Neuron (in vitro differentiated cells): ENCODE measurements around the gene ZNF322.
A peak's percentile ranks its signal among the peaks of the same experiment; 100 is the strongest.
"Not testable (repeated sequence)": the region's sequence is repeated elsewhere in the genome, so short reads cannot be mapped to it uniquely, and the experiment has no call there.

Experiments
- H2AFZ ChIP-seq: one replicate; pipeline ENCODE4 v1.6.1; 2013; ENCODE audit warnings: low read depth, mild to moderate bottlenecking, inconsistent platforms, low read length, moderate library complexity
- H3K27me3 ChIP-seq: one replicate; pipeline ENCODE4 v1.6.1; 2013; ENCODE audit warnings: low read length; ENCODE audit not compliant: insufficient read depth
- H3K36me3 ChIP-seq: one replicate; pipeline ENCODE4 v1.6.1; 2013; ENCODE audit warnings: low read length; ENCODE audit not compliant: insufficient read depth
- H3K4me1 ChIP-seq: one replicate; pipeline ENCODE4 v1.6.1; 2013; ENCODE audit warnings: low read length; ENCODE audit not compliant: insufficient read depth
- H3K4me3 ChIP-seq: 2 replicates; pipeline ENCODE4 v1.5.1; 2013; ENCODE audit warnings: mild to moderate bottlenecking, low read length, moderate library complexity
- H3K9me3 ChIP-seq: one replicate; pipeline ENCODE4 v1.6.1; 2013; ENCODE audit warnings: low read length

The ZNF322 gene

GRCh38 chr6:26659042-26659999 lies at the start of gene ZNF322:
Gene ZNF322 (minus strand): TSS chr6:26659746. CDS start chr6:26638553, 21,193 bp downstream.
- H3K4me1 ChIP-seq = peaks cover 10% of the 10 kb centered on the region
- H3K4me3 ChIP-seq = peak within 1 kb of the TSS; percentile 96
- peaks cover under 1% of the 10 kb centered on the region for H3K9me3 ChIP-seq
- peaks cover 3% of the 10 kb centered on the region for H3K27me3 ChIP-seq
- peak within 1 kb of the TSS; percentile 83 for H2AFZ ChIP-seq
- H3K36me3 ChIP-seq = peaks cover 30% of the 10 kb centered on the region

DNA sequence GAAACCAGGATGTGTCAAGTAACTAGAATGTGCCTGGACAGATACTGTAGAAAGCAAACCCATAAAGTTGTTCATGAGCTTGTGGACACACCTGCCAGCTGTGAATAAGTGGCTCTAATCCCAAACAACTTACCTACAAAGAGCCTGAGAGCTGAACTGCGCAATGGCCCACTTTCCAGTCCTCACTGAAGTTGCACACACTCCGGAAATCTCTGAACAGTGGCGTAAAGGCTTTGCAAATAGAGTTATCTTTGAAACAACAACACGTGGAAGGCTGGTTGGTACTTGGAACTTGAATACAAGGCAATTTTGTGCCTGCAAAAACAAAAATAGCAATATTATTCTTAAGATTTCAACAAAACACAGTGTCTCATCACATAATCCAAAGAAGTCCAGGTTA lies 46.2 kb upstream of the ZNF322 start:
- H3K27me3 ChIP-seq, H3K4me1 ChIP-seq, H3K9me3 ChIP-seq, H3K36me3 ChIP-seq, H3K4me3 ChIP-seq, H2AFZ ChIP-seq: not testable (repeated sequence)

- not testable (repeated sequence) for H3K36me3 ChIP-seq, H3K4me3 ChIP-seq, H2AFZ ChIP-seq, H3K27me3 ChIP-seq, H3K9me3 ChIP-seq, H3K4me1 ChIP-seq
These were observed 45.8 kb upstream of the ZNF322 start for GRCh38 chr6:26705352-26705751.

DNA sequence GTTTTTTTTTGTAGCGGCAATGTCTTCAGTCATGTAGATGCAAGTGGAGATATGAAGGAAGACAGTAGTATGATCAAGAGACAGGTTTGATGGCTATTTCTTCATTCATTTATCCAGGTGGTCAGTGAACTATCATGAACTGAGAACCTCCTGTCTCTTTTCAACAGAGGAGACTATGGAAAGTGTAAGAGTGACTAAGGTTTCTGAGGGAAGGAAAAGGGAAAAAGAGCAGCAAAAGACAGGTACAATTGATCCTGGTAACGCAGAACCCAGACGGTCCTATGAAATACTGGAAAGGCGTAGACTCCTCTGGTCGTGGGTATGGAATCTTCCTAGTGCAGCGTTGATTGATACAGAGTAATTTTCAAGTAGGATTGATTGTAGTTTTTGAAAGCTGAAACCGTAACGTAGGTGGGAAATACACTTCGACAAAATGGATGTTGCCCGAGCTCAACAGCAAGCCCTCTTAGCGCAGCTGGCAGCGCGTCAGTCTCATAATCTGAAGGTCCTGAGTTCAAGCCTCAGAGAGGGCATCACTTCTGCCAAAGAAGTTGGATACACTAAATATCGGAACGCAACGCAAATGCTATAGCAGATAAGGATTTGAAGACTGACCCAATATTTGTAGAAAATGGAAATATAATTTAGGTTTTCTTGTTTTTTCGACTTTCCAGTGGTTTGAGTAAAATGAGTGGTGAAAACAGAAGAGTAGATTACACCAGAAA lies 41.6 kb upstream of the ZNF322 start:
- not testable (repeated sequence) for H3K4me3 ChIP-seq, H3K27me3 ChIP-seq, H3K9me3 ChIP-seq, H2AFZ ChIP-seq, H3K36me3 ChIP-seq, H3K4me1 ChIP-seq

- not testable (repeated sequence) for H3K4me3 ChIP-seq, H3K9me3 ChIP-seq, H2AFZ ChIP-seq, H3K4me1 ChIP-seq, H3K36me3 ChIP-seq, H3K27me3 ChIP-seq
These were observed 38.0 kb upstream of the ZNF322 start for GRCh38 chr6:26697496-26697895.

DNA sequence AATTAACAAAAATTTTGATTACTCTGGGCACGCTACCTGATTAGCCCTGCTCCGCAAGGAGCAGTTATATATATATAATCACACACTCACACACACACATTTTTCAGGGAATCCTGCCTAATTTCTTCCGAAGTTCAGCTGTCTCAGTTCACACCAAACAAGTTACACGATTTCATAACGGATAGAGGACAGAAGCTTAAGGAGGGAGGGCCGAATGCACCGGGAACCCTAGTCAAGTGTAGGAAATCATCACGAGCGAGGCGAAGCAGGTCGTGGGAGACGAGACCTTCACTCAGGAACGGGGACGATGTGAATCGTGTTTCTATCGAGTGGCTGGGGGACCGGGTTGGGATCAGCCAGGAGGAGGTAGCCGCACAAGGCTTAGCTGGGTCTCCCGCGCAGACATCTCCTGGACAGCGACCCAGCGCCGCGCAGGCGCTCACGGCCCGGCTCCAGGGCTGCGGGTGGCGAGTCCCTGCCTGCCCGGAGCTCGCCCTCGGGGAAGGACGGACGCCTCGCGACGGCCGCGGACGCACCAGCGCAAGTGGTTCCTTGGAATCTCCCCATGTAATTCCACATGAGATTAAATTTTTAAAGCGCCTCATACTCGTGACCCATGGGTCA lies 29.9 kb upstream of the ZNF322 start:
- not testable (repeated sequence) for H3K9me3 ChIP-seq, H3K27me3 ChIP-seq, H3K4me1 ChIP-seq, H3K4me3 ChIP-seq, H3K36me3 ChIP-seq, H2AFZ ChIP-seq

GRCh38 chr6:26682435-26683042 lies 23.0 kb upstream of the ZNF322 start:
- not testable (repeated sequence) for H3K4me3 ChIP-seq, H3K27me3 ChIP-seq, H3K9me3 ChIP-seq, H3K4me1 ChIP-seq, H2AFZ ChIP-seq, H3K36me3 ChIP-seq

- not testable (repeated sequence) for H3K9me3 ChIP-seq, H3K36me3 ChIP-seq, H3K4me1 ChIP-seq, H3K4me3 ChIP-seq, H2AFZ ChIP-seq, H3K27me3 ChIP-seq
These were observed 13.7 kb upstream of the ZNF322 start for GRCh38 chr6:26673287-26673686.

DNA sequence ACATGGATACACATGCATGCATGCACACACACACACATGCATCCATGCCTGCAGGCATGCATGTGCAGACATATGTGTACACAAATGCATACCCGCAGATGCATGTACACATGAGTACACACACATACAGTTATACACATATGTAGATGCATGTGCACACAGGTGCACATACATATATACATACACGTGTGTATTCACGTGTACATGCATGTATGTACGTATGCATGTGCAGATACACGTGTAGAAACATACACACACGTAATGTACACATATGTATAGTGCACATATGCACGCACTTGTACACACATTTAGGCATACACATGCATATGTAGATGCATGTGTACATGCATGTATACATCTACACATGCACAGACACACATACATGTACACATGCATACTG lies 11.0 kb upstream of the ZNF322 start:
- H2AFZ ChIP-seq, H3K27me3 ChIP-seq, H3K36me3 ChIP-seq, H3K4me1 ChIP-seq, H3K9me3 ChIP-seq, H3K4me3 ChIP-seq: not testable (repeated sequence)

- H3K36me3 ChIP-seq, H3K4me3 ChIP-seq, H2AFZ ChIP-seq, H3K27me3 ChIP-seq, H3K9me3 ChIP-seq, H3K4me1 ChIP-seq: not testable (repeated sequence)
These were observed 10.5 kb upstream of the ZNF322 start for GRCh38 chr6:26670003-26670402.

DNA sequence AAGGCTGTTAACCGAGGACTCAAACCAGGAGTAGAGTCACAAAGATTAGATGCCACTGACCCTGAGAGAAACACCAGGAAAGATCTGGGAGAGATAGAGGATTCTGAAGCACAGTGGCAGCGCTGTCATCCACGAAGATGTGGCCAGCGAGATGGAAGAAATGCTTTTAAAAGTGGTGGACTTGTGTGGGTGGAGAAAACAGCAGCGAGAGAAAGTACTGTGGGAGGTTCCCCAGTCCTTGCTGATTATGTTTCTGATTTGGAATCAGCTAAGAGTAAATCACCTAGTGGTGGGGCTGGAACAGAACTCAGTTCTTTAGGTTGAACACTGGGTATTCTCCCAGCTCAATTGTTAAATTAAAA lies 435 bp upstream of the ZNF322 start:
- peaks cover 25% of the 10 kb centered on the region for H3K36me3 ChIP-seq

GRCh38 chr6:26657256-26657655 lies 2.3 kb downstream of the ZNF322 start:
- peaks cover 10% of the 10 kb centered on the region for H3K4me1 ChIP-seq
- no peaks in the 10 kb centered on the region for H3K27me3 ChIP-seq
- peaks cover 45% of the 10 kb centered on the region for H3K36me3 ChIP-seq
- H2AFZ ChIP-seq = no peak overlapping the region
- H3K9me3 ChIP-seq = peaks cover 9% of the 10 kb centered on the region
- no peak overlapping the region for H3K4me3 ChIP-seq

More for the DNA sequence above, 435 bp upstream of the ZNF322 start:
- H3K9me3 ChIP-seq = no peaks in the 10 kb centered on the region
- H3K27me3 ChIP-seq = peaks cover 3% of the 10 kb centered on the region
- peak overlapping the region; percentile 83 for H2AFZ ChIP-seq
- H3K4me3 ChIP-seq = peak overlapping the region; percentile 96
- peaks cover 10% of the 10 kb centered on the region for H3K4me1 ChIP-seq

DNA sequence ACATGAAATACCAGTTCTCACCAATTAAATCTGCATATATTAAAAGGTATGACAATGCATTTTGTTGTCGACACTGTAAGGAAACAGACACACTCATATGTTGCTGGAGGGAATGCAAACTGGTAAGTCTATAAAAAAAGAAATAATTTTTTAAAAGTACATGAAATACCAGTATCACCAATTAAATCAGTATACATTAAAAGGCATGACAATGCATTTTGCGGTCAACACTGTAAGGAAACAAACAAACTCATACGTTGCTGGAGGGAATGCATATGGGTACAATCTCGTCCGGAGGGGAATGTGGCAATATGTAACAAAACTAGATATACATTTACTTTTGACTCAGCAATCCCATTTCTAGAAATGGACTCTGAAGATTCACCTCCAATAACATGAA lies 6.5 kb downstream of the ZNF322 start:
- Histone ChIP-seq H3K9me3 (peaks cover 20% of the 10 kb centered on the region), H2AFZ (no peak overlapping the region), H3K4me3 (no peak overlapping the region), H3K27me3 (no peaks in the 10 kb centered on the region), H3K36me3 (peaks cover 61% of the 10 kb centered on the region), H3K4me1 (peaks cover 3% of the 10 kb centered on the region)
